KG1 (cell line): ENCODE measurements around the gene OARD1.
"Not testable (repeated sequence)": the region's sequence is repeated elsewhere in the genome, so short reads cannot be mapped to it uniquely, and the experiment has no call there.

ENCODE experiments used
- DNase-seq: peaks from one replicate; lab custom pipeline; 2025; lab: John Stamatoyannopoulos, UW

Gene OARD1

DNA sequence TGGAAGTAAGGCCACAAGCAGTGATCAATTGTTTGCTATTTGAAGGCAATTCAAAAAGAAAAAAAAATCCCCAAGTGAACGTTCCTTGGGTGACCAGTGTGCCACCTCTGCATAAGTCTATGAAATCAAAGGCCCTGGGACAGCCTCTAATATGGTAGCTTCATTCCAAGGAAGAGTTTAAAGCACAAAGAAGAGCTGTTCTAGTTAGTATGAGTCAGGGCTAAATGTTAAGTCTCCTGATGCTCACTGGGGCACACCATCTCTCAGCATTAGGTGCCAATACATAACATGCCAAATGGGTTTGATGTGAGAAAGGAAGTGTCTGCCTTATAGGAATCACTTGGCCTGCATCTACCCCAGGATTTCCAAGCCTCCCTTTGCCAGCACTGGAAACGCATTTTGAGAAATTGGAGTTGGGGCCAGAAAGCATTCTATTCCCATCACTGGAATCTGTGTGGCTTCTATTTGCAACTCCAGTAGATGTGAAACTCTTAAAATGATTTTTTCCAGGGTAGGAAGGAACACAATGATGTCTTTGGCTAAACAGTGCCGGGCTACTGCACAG lies 46.1 kb downstream of the OARD1 start:
- no peak for DNase-seq

DNA sequence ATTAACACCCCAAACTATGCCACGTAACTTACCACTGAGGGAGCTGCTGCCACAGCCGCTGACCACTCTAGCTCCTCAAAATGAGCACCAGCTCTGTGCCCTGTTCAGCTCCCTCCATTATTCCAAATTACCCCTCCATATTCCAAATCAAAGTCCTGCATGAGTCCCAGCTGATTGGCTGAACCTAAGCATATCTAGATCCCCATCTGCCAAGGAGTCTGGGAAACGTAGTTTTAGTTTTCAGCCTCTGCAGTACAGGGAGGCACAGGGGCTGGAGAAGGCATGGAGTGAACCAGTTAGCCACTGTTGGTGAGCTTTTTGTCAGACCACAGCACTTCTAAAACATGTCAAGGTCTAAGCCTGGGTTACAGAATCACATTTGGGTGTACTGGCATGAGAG lies 49.0 kb downstream of the OARD1 start:
- no peak for DNase-seq

DNA sequence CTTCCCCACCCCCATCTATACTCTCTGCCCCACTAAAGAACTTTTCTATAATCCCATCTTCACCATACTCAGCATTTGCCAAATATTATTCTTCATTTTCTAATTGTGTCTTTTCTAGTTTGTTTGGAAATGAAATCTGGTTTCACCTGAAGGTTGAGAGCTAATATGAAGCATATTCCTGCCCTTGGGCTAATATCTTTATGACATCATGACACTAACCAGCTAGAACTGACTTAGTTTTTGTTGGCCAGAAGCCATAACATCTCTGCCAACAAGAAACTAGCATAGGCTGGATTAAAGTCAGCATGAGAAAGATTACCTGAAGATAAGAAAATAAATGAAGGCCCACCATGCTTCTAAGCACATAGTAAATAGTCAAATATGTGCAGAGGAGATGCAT lies 49.9 kb downstream of the OARD1 start:
- DNase-seq: no peak

DNA sequence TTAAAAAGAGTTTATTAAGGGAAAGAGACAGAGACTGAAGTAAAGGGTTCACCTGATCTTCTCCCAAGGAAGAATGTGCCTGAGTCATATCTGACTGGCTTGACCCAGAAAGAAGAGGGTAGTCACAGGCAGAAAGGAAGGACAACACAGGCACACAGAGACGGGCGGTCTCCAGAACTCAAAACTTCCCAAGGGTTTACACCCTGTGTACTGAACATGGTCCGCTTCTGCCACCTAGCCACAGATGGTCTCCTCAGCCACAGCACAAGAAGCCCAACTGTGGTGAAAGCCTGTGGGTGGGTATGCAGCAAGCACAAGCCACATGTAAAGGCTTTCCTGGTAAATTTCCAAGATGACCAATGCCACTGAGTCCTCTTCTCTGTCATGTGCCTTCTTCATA lies 50.3 kb downstream of the OARD1 start:
- DNase-seq: no peak

DNA sequence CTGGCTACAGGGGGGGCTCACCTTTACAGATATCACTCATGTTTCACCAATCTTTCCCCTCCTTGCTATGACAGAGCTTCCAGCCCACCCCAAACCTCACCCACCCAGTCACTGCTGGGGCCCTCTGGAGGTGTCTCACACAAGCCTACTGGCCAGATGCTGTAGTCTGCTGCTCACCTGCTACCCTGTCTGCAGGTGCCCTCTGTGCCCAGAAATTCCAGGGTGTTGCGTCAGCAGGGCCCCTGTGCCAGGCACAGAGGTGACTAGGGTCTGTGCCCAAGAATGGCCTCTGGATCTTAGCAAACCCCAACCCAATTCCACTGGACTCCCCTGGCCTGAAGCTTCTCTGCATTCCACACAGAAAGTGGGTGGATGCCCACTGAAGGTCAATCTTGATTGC lies 54.5 kb downstream of the OARD1 start:
- DNase-seq: no peak

DNA sequence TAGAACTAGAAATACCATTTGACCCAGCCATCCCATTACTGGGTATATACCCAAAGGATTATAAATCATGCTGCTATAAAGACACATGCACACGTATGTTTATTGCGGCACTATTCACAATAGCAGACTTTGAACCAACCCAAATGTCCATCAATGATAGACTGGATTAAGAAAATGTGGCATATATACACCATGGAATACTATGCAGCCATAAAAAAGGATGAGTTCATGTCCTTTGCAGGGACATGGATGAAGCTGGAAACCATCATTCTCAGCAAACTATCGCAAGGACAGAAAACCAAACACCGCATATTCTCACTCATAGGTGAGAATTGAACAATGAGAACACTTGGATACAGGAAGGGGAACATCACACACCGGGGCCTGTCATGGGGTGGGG lies 56.3 kb downstream of the OARD1 start:
- not testable (repeated sequence) for DNase-seq

DNA sequence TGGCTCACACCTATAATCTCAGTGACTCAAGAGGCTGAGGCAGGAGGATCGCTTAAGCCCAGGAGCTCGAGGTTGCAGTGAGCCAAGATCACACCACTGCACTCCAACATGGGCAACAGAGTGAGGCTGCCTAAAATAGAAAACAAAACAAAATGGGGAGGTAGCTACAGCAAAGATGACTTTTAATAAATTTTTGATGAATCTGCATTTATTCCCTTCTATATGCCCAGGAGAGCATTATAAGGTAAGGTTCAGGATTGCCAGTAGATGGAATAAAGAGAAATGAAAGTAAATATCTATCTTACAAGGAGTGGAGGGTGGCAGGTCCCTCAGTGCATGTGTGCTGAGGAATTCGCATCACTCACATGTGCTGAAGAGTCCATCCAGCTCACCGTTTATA lies 57.4 kb downstream of the OARD1 start:
- DNase-seq: no peak
